Right cardiac atrium (tissue), 5 donors: ENCODE results near the gene TFE3. TPM values are rescaled to one million over a fixed set of nuclear protein-coding genes. Genes with fewer than 3 reads are reported as not detected.

Experiments used
- ATAC-seq, 2 donors: fragments of 200-7000 bp; cut with Tn5 transposase; one replicate each; pipeline versions ENCODE4 v1.8.0 to v1.9.1; 2020; ENCODE audit warnings: moderate library complexity in 2 of 2, mild to moderate bottlenecking in 1 of 2
- DNase-seq, 3 donors: peaks; one replicate each; pipeline ENCODE4 v3.0.0-alpha.2; 2020
- H3K27ac ChIP-seq: one replicate; pipeline ENCODE4 v1.5.1; 2013; ENCODE audit warnings: mild to moderate bottlenecking, low read length, control low read depth, moderate library complexity
- H3K27me3 ChIP-seq: one replicate; pipeline ENCODE4 v1.6.1; 2013; ENCODE audit not compliant: control insufficient read depth, insufficient read depth
- H3K4me1 ChIP-seq: one replicate; pipeline ENCODE4 v1.6.1; 2013; ENCODE audit warnings: low read length; ENCODE audit not compliant: control insufficient read depth, insufficient read depth
- H3K4me3 ChIP-seq: one replicate; pipeline ENCODE4 v1.5.1; 2013; ENCODE audit warnings: low read length, control low read depth
- H3K9me3 ChIP-seq: one replicate; pipeline ENCODE4 v1.6.1; 2013; ENCODE audit warnings: low read length; ENCODE audit not compliant: control insufficient read depth
- WGBS: extraction: QIAGEN DNeasy Blood & Tissue Kit; methylation state at CpG from one replicate; pipeline ENCODE4 v1.1.7; 2013; 5-methylcytosine and 5-hydroxymethylcytosine counted together
- intact Hi-C, 4 donors: fragments of 100-400 bp; cut with DNase I; formaldehyde crosslinking; loops; one replicate each; pipeline versions ENCODE4 v1.11.0 to v1.14.0; 2022 to 2023
- long read RNA-seq, 4 donors: library from polyadenylated mRNA; unstranded; transcript quantifications; one replicate each; pipeline ENCODE4 v2.0.0, GENCODE V29; 2020 to 2021
- polyA plus RNA-seq: library from polyadenylated mRNA; stranded (reverse); fragments of 200-250 nt; gene quantifications from one replicate; pipeline ENCODE4 v1.2.3, GENCODE V29; 2013
- total RNA-seq, 4 donors: library from RNA; stranded (reverse); fragmentation: NEBNext Ultra II Directional; extraction: Animal tissue kit (Norgen Biotek cat#: 25700); gene quantifications; one replicate each; pipeline ENCODE4 v1.2.1, GENCODE V29; 2021
- donor health status: healthy with polysubstance abuse.
- donor health status: DM: no; HTN: yes; CAD: no.
- donor health status: DM: no; HTN: no; CAD: no.
- donor health status: DM: no; HTN: yes; CAD: no; lungs with severe emphysema.
- donor health status: DM: yes; HTN: yes; CAD: no.

TFE3 gene
- 10 to 100 TPM; 26.4 to 37.8 (median 28.3) TPM for total RNA-seq
- 21.4 TPM for polyA plus RNA-seq
- long read RNA-seq, donor 1, transcript TFE3-204 (10 exons, 3,279 nt) = minor isoform, 18 of 63 reads
- long read RNA-seq, donor 1, transcript TFE3-201 (10 exons, 3,415 nt) = major isoform, 19 of 63 reads
- long read RNA-seq, donor 1, partial matches to known transcripts = 12 of 63 reads
- long read RNA-seq, donor 1, other reads (novel, unspliced or antisense) = 14 of 63 reads
- long read RNA-seq, donor 2, transcript TFE3-201 (10 exons, 3,415 nt) = major isoform, 14 of 37 reads
- long read RNA-seq, donor 2, transcript TFE3-204 (10 exons, 3,279 nt) = minor isoform, 13 of 37 reads
- long read RNA-seq, donor 2, partial matches to known transcripts = 3 of 37 reads
- long read RNA-seq, donor 2, other reads (novel, unspliced or antisense) = 7 of 37 reads
- long read RNA-seq, donor 3, transcript TFE3-204 (10 exons, 3,279 nt) = minor isoform, 11 of 86 reads
- long read RNA-seq, donor 3, transcript TFE3-201 (10 exons, 3,415 nt) = major isoform, 35 of 86 reads
- long read RNA-seq, donor 3, partial matches to known transcripts = 18 of 86 reads
- long read RNA-seq, donor 3, other reads (novel, unspliced or antisense) = 22 of 86 reads
- long read RNA-seq, donor 4, transcript TFE3-201 (10 exons, 3,415 nt) = major isoform, 14 of 29 reads
- long read RNA-seq, donor 4, transcript TFE3-204 (10 exons, 3,279 nt) = minor isoform, 9 of 29 reads
- long read RNA-seq, donor 4, partial matches to known transcripts = 3 of 29 reads
- long read RNA-seq, donor 4, other reads (novel, unspliced or antisense) = 3 of 29 reads

GRCh38 chrX:49043220-49043986, at the start of gene TFE3:
TFE3 (minus strand) TSS chrX:49043357; CDS start chrX:49043226, 131 bp downstream.
- peak; percentile 94 to 96 for ATAC-seq
- WGBS = under 1% methylated on average over 64 of the region's 67 CpGs

DNA sequence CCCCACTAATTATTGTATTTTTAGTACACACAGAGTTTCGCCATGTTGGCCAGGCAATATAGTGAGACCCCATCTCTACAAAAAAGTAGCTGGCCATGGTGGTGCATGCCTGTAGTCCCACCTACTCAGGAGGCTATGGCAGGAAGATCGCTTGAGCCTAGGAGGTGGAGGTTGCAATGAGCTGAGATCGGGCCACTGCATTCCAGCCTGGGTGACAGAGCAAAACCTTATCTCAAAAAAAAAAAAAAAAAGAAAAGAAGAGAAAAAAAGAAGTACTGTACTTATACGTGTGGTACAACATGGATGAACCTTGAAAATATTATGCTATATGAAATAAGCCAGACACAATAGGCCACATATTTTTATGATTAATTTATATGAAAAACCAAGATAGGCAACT, 46.4 kb upstream of the TFE3 start:
- intact Hi-C loops = no loop called here
- 68% methylated on average over 4 of the region's 4 CpGs for WGBS
- Histone ChIP-seq H3K4me1 (no peaks in the 10 kb centered on the region), H3K4me3 (no peak overlapping the region), H3K27me3 (no peaks in the 10 kb centered on the region), H3K9me3 (no peaks in the 10 kb centered on the region), H3K27ac (no peak overlapping the region)
- no peak for DNase-seq
- no peak for ATAC-seq

More at GRCh38 chrX:49043220-49043986, at the start of gene TFE3:
- H3K9me3 ChIP-seq = no peaks in the 10 kb centered on the region
- H3K27ac ChIP-seq = peak within 1 kb of the TSS; percentile 100
- peak; percentile 98 to 99 (median 99) for DNase-seq
- H3K4me1 ChIP-seq = peaks cover 4% of the 10 kb centered on the region
- no peaks in the 10 kb centered on the region for H3K27me3 ChIP-seq
- H3K4me3 ChIP-seq = peak within 1 kb of the TSS; percentile 93
- intact Hi-C loops = no loop called here

GRCh38 chrX:49082271-49082871, 39.2 kb upstream of the TFE3 start:
- H3K27ac ChIP-seq = no peak overlapping the region
- H3K27me3 ChIP-seq = no peaks in the 10 kb centered on the region
- H3K4me1 ChIP-seq = no peaks in the 10 kb centered on the region
- intact Hi-C loops = no loop called here
- no peaks in the 10 kb centered on the region for H3K9me3 ChIP-seq
- H3K4me3 ChIP-seq = no peak overlapping the region
- ATAC-seq (no peak), DNase-seq (no peak)
- WGBS = 69% methylated on average over 4 of the region's 4 CpGs

DNA sequence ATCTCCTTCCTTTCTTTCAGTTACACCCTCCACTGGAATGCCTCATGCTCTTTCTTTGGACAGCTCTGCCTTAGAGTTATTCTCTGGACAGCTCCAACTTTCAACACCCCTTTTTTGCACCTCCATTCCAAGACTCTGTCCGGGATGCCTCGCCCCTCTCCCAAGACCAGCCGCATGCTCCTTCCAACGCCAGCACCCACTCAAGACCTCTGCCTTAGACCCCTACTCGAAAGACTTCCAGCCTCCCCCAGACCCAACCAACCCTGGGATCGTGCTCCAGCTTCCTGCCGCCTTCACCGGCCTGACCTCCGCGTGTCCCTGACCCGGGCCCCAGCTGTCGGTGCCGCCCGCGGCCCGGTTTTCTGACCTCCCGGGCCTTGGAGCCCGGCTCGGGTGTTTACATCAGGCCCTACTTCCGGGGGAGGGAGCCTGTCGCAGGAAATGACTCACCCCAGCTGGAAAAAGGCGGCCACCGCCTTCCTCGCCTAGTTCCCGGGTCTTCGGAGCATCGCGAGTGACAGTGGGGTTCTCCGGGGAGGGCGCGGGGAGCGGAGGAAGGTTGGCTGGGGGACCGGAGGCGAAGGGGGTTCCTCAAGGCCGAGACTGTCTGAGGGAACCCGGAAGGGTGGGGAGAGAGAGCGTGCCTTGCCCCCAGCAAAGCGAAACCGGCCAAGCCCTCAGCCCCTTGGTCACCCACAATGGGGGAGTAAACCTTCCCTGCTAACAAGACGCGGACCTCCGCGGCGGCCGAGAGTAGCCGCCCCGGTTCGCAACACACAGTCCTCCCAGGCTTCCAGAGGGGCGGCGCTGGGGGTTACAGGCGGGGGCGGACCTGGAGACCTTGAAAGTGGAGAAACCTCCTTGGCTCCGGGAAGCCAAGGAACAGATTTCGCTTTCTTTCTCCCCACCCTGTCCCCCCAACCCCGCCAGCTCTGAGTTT, 36.6 kb upstream of the TFE3 start, which contains the start of gene WDR45:
TSS of gene WDR45 (minus strand) at position 399 of the 940 bp plus-strand sequence. CDS start 1,792 bp downstream, outside the sequence.
- no peaks in the 10 kb centered on the region for H3K27me3 ChIP-seq
- ATAC-seq (peak; percentile 90 to 91), DNase-seq (peak; percentile 79 to 89 (median 88))
- H3K4me1 ChIP-seq = no peaks in the 10 kb centered on the region
- H3K27ac ChIP-seq = peak within 1 kb of the TSS; percentile 100
- WGBS = under 1% methylated on average over 55 of the region's 55 CpGs
- H3K9me3 ChIP-seq = no peaks in the 10 kb centered on the region
- intact Hi-C loops = no loop called here
- peak within 1 kb of the TSS; percentile 91 for H3K4me3 ChIP-seq

- no peak overlapping the region for H3K4me3 ChIP-seq
- WGBS = 87% methylated on average over 5 of the region's 5 CpGs
- intact Hi-C loops = no loop called here
- H3K4me1 ChIP-seq = peaks cover 3% of the 10 kb centered on the region
- DNase-seq = no peak
- H3K9me3 ChIP-seq = no peaks in the 10 kb centered on the region
- no peaks in the 10 kb centered on the region for H3K27me3 ChIP-seq
- H3K27ac ChIP-seq = no peak overlapping the region
- ATAC-seq = no peak
These were observed 34.8 kb upstream of the TFE3 start for GRCh38 chrX:49077941-49078340.

DNA sequence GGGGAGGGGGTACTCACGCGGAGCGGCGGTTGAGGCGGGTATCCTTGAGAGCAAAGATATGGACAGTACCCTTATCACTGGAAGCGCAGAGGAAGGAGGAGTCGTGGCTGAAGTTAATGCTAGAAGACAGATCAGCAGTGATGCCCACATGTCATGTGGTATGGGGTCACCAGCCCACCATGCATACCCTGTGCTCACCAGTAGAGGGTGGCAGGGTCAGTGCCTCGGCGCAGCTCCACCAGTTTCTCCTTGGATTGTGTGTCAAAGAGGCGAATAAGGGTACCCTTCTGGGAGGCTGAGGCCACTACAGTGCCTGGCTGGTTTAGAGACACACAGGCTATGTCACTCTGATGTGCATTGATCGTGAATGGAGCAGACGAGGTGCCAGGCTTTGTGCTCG, 32.2 kb upstream of the TFE3 start:
- no peak overlapping the region for H3K27ac ChIP-seq
- ATAC-seq (no peak), DNase-seq (no peak)
- H3K4me1 ChIP-seq = peaks cover 4% of the 10 kb centered on the region
- WGBS = 84% methylated on average over 13 of the region's 13 CpGs
- H3K9me3 ChIP-seq = no peaks in the 10 kb centered on the region
- no peaks in the 10 kb centered on the region for H3K27me3 ChIP-seq
- no peak overlapping the region for H3K4me3 ChIP-seq
- intact Hi-C loops = no loop called here

DNA sequence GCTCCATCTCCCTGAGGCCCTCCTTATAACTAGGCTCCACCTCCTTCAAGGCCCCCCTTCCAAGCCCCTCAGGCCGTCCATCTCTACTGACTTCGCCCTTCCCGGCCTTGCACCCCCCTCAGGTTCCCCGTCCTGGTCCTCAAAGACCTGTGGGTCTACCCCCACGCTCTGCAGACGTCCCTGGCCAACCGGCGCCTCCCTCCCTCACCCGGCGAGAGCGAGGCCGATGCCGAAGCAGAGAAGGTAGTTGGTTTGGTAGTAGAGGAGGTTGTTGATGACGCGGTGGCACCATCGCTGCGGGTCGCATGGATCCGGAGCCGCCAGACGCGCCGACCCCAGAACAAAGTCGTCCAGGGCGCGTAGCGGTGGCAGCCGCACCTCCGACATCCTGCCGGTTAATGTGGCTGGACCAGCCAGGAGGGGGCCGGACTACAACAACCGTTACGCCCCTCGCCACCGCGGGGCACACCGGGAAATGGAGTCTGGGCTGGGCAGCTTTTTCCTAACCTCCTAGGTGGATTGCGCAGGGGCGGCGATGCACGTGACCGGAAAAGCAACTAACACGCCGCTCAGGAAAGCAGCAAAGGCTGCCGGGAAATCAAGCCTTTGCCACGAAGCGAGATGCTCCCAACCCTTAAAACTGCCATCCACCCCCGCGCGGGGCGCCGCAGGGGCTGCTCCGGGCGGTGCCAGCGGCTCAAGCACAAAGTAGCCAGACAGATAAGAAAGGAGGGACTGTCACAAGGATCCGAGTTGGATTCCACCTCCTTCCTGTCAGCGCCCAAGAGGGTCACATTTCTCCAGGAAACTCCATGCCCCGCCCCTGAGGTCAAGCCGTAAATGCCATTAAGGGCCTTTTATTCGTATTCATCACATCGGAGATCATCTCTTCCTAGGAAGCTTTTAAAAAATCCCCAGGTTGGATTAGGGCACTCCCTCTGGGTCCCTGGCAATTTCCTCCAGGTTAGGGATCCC, 30.7 kb upstream of the TFE3 start, which contains the start of gene PRAF2:
TSS of gene PRAF2 (minus strand) at position 402 of the 975 bp plus-strand sequence. CDS start at position 387, 15 bp downstream.
- Histone ChIP-seq H3K27ac (peak within 1 kb of the TSS; percentile 79), H3K9me3 (no peaks in the 10 kb centered on the region), H3K4me3 (peak within 1 kb of the TSS; percentile 47), H3K4me1 (peaks cover 4% of the 10 kb centered on the region), H3K27me3 (no peaks in the 10 kb centered on the region)
- intact Hi-C loops = no loop called here
- under 1% methylated on average over 61 of the region's 61 CpGs for WGBS
- DNase-seq (peak; percentile 93 to 97 (median 96)), ATAC-seq (peak; percentile 89 to 91)

DNA sequence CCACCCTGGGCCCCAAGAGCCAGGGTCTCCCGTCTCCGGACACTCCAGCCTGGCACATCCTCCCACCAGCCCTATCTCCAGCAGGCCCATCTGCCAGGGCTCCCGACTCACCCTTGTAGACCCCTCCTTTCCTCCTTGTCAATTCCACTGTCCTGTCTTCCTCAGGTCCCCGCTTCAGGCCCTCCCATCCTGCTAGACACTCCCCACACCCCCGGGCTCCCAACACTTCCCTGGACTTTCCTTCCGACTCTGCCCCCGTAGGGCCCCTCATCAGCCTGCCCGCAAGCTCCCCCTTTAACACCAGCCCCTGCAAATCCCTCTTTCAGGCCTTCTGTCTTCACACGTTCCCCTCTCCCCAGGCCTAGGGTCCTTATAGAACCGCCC, 29.5 kb upstream of the TFE3 start:
- peaks cover 4% of the 10 kb centered on the region for H3K4me1 ChIP-seq
- H3K27ac ChIP-seq = no peak overlapping the region
- WGBS = 22% methylated on average over 10 of the region's 10 CpGs
- H3K9me3 ChIP-seq = no peaks in the 10 kb centered on the region
- intact Hi-C loops = no loop called here
- H3K4me3 ChIP-seq = peak overlapping the region; percentile 47
- ATAC-seq (peak in 1 of 2 donors; percentile 0), DNase-seq (no peak)
- no peaks in the 10 kb centered on the region for H3K27me3 ChIP-seq
